Smooth muscle cell of trachea (primary cell): ENCODE results near the gene FBRSL1. TPM values are rescaled to one million over a fixed set of nuclear protein-coding genes. Genes with fewer than 3 reads are reported as not detected.

Experiments used
- total RNA-seq: library from RNA; depleted of rRNA; stranded (reverse); fragments of >200 nt; gene quantifications from 2 replicates; pipeline ENCODE4 v1.2.1, GENCODE V29; 2014

The FBRSL1 gene
- total RNA-seq: 2.8 and 3.6 TPM in 2 replicates

DNA sequence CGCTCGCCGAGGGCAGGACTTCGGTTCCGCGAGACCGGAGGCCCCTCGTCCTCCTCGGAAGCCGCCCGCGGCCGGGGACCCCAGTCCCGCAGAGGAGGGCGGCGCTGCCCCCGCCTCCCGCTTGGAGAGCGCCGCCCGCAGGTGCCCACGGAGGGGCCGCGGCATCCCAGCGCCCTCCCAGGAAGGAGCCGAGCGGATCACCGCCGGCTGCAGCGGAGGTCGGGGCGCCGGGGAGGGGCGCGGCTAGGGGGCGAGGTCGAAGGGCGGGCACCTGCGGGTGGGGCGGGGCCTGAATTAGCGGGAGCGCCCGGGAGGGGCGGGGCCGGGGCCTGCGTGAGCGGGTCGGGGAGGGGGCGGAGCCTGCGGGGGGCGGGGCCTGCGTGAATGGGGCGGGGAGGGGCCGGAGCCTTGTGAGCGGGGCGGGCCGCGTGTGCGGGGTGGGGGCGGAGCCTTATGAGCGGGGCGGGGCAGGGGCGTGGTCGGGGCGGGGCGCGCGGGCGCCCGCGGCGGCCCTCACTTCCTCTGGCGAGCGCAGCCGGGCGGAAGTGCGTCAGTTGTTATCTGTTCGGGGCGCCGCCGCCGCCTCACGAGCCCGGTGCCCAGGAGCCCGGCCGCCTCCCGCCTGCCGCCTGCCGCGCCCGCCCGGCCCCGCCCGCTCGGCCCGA lies at the start of gene FBRSL1:
Gene FBRSL1, plus strand, starts transcription at position 550 of the 665 bp plus-strand sequence.

Other genes with a start within 250 kb of the FBRSL1 start
- gene GALNT9, start 160.6 kb upstream of the FBRSL1 start, total RNA-seq: 0.17 and 0.29 TPM in 2 replicates
- gene LRCOL1, start 120.4 kb downstream of the FBRSL1 start, total RNA-seq: not detected in 2 replicates
- gene P2RX2, start 128.6 kb downstream of the FBRSL1 start, total RNA-seq: not detected in 2 replicates
- gene POLE, start 197.2 kb downstream of the FBRSL1 start, total RNA-seq: 11.1 and 24.1 TPM in 2 replicates
- gene PXMP2, start 197.4 kb downstream of the FBRSL1 start, total RNA-seq: 16.4 and 24.6 TPM in 2 replicates
- 29.2 and 39.9 TPM in 2 replicates for gene PGAM5, start 220.7 kb downstream of the FBRSL1 start, total RNA-seq